ENCODE data around the gene HOXC5. TPM values are rescaled to one million over a fixed set of nuclear protein-coding genes. Genes with fewer than 3 reads are reported as not detected.

HOXC5 gene
- total RNA-seq, 1 donor from 2014 or later, result not detected

GRCh38 chr12:54048406-54049093, 15.7 kb downstream of the HOXC5 start:
- H3K27ac Mint-ChIP-seq (ENCODE audit: unreplicated experiment), result no peak overlapping the region
- no peak for DNase-seq
- peaks cover 8% of the 10 kb centered on the region for H3K4me1 Mint-ChIP-seq (ENCODE audit: low read depth, unreplicated experiment)

GRCh38 chr12:54049108-54049507, 16.3 kb downstream of the HOXC5 start:
- Mint-ChIP-seq H3K27ac (ENCODE audit: unreplicated experiment) (no peak overlapping the region), H3K4me1 (ENCODE audit: low read depth, unreplicated experiment) (peaks cover 8% of the 10 kb centered on the region), H3K27me3 (ENCODE audit: unreplicated experiment) (peaks cover 47% of the 10 kb centered on the region), H3K9me3 (ENCODE audit: unreplicated experiment) (peaks cover 5% of the 10 kb centered on the region), H3K4me3 (ENCODE audit: unreplicated experiment) (no peak overlapping the region), H3K36me3 (ENCODE audit: unreplicated experiment) (no peaks in the 10 kb centered on the region)
- no peak for TF ChIP-seq CTCF (IDR thresholded peaks at IDR 0.05; ENCODE audit: partially characterized antibody, unreplicated experiment)
- DNase-seq, result no peak

More at GRCh38 chr12:54048406-54049093, 15.7 kb downstream of the HOXC5 start:
- peaks cover 46% of the 10 kb centered on the region for H3K27me3 Mint-ChIP-seq (ENCODE audit: unreplicated experiment)
- H3K4me3 Mint-ChIP-seq (ENCODE audit: unreplicated experiment), result no peak overlapping the region
- no peak for TF ChIP-seq CTCF (IDR thresholded peaks at IDR 0.05; ENCODE audit: partially characterized antibody, unreplicated experiment)
- H3K9me3 Mint-ChIP-seq (ENCODE audit: unreplicated experiment), result peaks cover 5% of the 10 kb centered on the region
- H3K36me3 Mint-ChIP-seq (ENCODE audit: unreplicated experiment), result no peaks in the 10 kb centered on the region

- Mint-ChIP-seq H3K9me3 (ENCODE audit: unreplicated experiment) (peaks cover 5% of the 10 kb centered on the region), H3K36me3 (ENCODE audit: unreplicated experiment) (no peaks in the 10 kb centered on the region), H3K4me1 (ENCODE audit: low read depth, unreplicated experiment) (peaks cover 6% of the 10 kb centered on the region), H3K4me3 (ENCODE audit: unreplicated experiment) (no peak overlapping the region), H3K27me3 (ENCODE audit: unreplicated experiment) (peaks cover 48% of the 10 kb centered on the region), H3K27ac (ENCODE audit: unreplicated experiment) (no peak overlapping the region)
- DNase-seq, result no peak
- no peak for TF ChIP-seq CTCF (IDR thresholded peaks at IDR 0.05; ENCODE audit: partially characterized antibody, unreplicated experiment)
These were observed 17.6 kb downstream of the HOXC5 start for GRCh38 chr12:54050482-54050810.

GRCh38 chr12:54051026-54051842, 18.4 kb downstream of the HOXC5 start:
- Mint-ChIP-seq H3K4me1 (ENCODE audit: low read depth, unreplicated experiment) (peaks cover 6% of the 10 kb centered on the region), H3K27me3 (ENCODE audit: unreplicated experiment) (peaks cover 45% of the 10 kb centered on the region), H3K36me3 (ENCODE audit: unreplicated experiment) (no peaks in the 10 kb centered on the region), H3K9me3 (ENCODE audit: unreplicated experiment) (peaks cover 5% of the 10 kb centered on the region), H3K27ac (ENCODE audit: unreplicated experiment) (no peak overlapping the region), H3K4me3 (ENCODE audit: unreplicated experiment) (no peak overlapping the region)
- no peak for DNase-seq
- no peak for TF ChIP-seq CTCF (IDR thresholded peaks at IDR 0.05; ENCODE audit: partially characterized antibody, unreplicated experiment)
